ENCODE data around the gene HSDL1. TPM values are rescaled to one million over a fixed set of nuclear protein-coding genes. Genes with fewer than 3 reads are reported as not detected.

Gene HSDL1
- 10 to 100 TPM; 12.4 to 24.4 (median 21.2) TPM for total RNA-seq
- polyA plus RNA-seq: 10 to 100 TPM; 11.7 to 39.3 (median 12.0) TPM
- long read RNA-seq, donor 1, transcript HSDL1-201 (6 exons, 3,519 nt): major isoform, 18 of 20 reads
- long read RNA-seq, donor 1, partial matches to known transcripts: 0 of 20 reads
- long read RNA-seq, donor 1, other reads (novel, unspliced or antisense): 2 of 20 reads
- long read RNA-seq, donor 2, transcript HSDL1-201 (6 exons, 3,519 nt): major isoform, 22 of 31 reads
- long read RNA-seq, donor 2, partial matches to known transcripts: 4 of 31 reads
- long read RNA-seq, donor 2, other reads (novel, unspliced or antisense): 4 of 31 reads

DNA sequence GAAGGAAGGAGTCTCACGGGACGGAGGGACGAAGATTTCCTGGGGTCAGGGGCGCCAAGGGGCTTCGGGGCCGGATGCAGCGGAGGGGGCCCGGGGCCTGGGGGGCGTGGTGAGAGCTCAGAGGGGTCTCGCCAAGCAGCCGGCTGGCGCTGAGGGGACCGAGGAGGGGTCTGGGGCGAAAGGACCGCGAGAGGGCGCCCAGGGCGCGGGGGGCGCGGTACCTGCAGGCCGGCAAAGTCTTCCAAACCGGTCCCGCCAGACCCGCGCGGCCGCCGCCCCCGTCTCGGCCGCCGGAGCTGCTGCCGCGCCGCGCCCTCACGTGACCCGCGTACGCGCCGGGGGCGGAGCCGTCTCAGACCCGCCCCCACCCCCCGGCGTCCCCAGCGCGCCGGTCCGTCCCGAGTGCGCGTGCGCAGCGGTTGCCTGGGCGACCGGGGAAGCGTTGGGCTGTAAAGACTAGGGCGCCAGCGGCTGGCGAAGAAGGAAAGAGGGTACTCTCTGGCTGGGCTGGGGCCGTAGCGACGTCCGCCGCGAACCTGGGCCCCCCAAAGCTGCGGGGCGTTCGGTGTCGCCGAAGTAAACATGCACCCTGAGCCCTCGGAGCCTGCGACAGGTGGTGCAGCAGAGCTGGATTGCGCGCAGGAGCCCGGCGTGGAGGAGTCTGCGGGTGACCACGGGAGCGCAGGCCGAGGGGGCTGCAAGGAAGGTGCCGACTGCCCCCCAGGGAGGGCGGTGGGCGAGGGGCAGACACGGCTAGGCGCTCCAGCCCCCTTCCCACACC lies at the start of gene HSDL1, which contains the start of gene DNAAF1:
HSDL1 (minus strand) TSS at position 319 of the 781 bp plus-strand sequence. CDS start 13,856 bp downstream, outside the sequence.
DNAAF1 (plus strand) TSS at position 450 of the 781 bp plus-strand sequence; CDS start at position 583, 133 bp downstream.
- TF ChIP-seq, protein P1, sequence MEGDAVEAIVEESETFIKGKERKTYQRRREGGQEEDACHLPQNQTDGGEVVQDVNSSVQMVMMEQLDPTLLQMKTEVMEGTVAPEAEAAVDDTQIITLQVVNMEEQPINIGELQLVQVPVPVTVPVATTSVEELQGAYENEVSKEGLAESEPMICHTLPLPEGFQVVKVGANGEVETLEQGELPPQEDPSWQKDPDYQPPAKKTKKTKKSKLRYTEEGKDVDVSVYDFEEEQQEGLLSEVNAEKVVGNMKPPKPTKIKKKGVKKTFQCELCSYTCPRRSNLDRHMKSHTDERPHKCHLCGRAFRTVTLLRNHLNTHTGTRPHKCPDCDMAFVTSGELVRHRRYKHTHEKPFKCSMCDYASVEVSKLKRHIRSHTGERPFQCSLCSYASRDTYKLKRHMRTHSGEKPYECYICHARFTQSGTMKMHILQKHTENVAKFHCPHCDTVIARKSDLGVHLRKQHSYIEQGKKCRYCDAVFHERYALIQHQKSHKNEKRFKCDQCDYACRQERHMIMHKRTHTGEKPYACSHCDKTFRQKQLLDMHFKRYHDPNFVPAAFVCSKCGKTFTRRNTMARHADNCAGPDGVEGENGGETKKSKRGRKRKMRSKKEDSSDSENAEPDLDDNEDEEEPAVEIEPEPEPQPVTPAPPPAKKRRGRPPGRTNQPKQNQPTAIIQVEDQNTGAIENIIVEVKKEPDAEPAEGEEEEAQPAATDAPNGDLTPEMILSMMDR (IDR thresholded peaks at IDR 0.05): no peak
- peak within 1 kb of the TSS; percentile 81 for H3K27ac ChIP-seq
- no peaks in the 10 kb centered on the region for H3K36me3 ChIP-seq (ENCODE audit: insufficient read depth in 1 of 2, low read depth in 1 of 2)
- no peaks in the 10 kb centered on the region for H3K27me3 ChIP-seq (ENCODE audit: insufficient read depth in 3 of 3, low read length in 2 of 3)
- peak within 1 kb of the TSS; percentile 95 for H3K4me3 ChIP-seq
- DNase-seq (peak; percentile 92 to 95), ATAC-seq (peak; percentile 94 to 98 (median 97))
- H3K9me3 ChIP-seq: no peaks in the 10 kb centered on the region
- WGBS, 3 donors: 0% methylated on average over 45 to 89 of the region's 89 CpGs
- intact Hi-C loops (cut with DNase I): loop anchor here (2.0 to 5.0 kb wide), 3 partner anchors 30 to 43 kb away; no protein-coding TSS in a partner anchor
- H3K4me1 ChIP-seq: peaks cover 20% of the 10 kb centered on the region

DNA sequence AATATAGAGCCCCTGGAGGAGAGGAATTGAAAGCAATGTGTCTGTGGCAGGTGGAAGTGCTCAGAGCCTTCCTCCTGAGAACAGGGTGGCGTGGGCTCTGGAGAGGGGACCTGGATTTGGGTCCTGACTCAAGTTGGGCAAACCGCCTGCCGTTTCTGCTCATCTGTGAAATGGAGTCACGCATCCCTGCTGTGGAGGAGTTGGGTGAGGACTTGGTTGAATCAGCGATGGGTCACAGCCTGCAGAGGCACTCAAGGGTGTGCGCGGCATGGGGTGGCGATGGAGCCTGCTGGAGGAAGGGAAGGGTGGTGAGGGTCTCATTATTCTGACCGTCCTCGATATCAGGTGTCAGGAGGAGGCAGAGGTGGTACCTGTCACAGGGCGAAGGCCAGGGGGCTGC lies 49.0 kb upstream of the HSDL1 start:
- ATAC-seq (no peak), DNase-seq (no peak)
- no peaks in the 10 kb centered on the region for H3K36me3 ChIP-seq (ENCODE audit: insufficient read depth in 1 of 2, low read depth in 1 of 2)
- H3K27ac ChIP-seq: no peak overlapping the region
- TF ChIP-seq, protein P1 (IDR thresholded peaks at IDR 0.05): no peak
- no peaks in the 10 kb centered on the region for H3K4me1 ChIP-seq
- H3K27me3 ChIP-seq (ENCODE audit: insufficient read depth in 3 of 3, low read length in 2 of 3): no peaks in the 10 kb centered on the region
- intact Hi-C loops (cut with DNase I): no loop called here
- WGBS, 3 donors: 79 to 84% (median 80%) methylated on average over 11 of the region's 11 CpGs
- no peaks in the 10 kb centered on the region for H3K9me3 ChIP-seq
- H3K4me3 ChIP-seq: no peak overlapping the region

DNA sequence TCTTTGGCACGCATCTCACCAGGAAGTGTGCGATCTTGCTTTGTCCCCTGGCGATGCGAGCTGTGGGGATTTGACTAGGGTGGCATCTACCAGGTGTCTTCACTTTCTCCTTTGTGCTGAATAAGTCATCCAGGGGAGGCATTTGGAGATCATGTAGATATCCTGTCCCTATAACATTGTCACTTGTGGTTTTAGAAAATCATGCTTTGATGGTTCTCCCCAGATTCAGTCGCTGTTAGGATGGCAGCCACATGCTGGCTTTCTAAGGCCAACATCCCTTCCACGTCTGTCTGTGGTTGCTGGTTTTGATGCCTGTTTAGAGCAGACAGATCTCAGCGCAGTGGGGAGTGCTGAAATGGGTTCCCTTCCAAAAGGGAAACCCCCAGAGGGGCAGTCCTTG lies 48.5 kb upstream of the HSDL1 start:
- Histone ChIP-seq H3K4me3 (no peak overlapping the region), H3K27ac (no peak overlapping the region), H3K4me1 (no peaks in the 10 kb centered on the region), H3K27me3 (ENCODE audit: insufficient read depth in 3 of 3, low read length in 2 of 3) (no peaks in the 10 kb centered on the region), H3K9me3 (no peaks in the 10 kb centered on the region), H3K36me3 (ENCODE audit: insufficient read depth in 1 of 2, low read depth in 1 of 2) (no peaks in the 10 kb centered on the region)
- TF ChIP-seq, protein P1 (IDR thresholded peaks at IDR 0.05): no peak
- DNase-seq: no peak
- intact Hi-C loops (cut with DNase I): no loop called here
- no peak for ATAC-seq
- 72 to 80% (median 72%) methylated on average over 7 of the region's 7 CpGs for WGBS, 3 donors

DNA sequence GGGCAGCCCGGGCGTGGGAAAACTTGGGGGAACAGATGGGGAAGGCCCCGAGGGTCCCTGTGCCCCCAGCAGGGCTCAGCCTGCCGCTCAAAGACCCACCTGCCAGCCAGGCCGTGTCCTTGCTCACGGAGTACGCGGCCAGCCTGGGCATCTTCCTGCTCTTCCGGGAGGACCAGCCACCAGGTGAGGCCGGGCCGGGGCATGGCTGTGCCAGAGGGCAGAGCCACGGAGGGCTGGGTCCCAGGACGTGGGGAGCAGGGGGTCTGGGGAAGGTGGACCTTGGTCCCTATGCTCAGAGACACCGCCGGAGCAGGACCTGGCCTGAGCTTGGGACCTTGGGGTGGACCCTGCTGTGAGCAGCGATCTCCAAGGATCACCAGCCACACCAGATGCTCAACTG lies 46.5 kb upstream of the HSDL1 start:
- DNase-seq: no peak

More for the DNA sequence above, 46.5 kb upstream of the HSDL1 start:
- WGBS, 3 donors: 89 to 93% (median 92%) methylated on average over 16 of the region's 16 CpGs
- H3K36me3 ChIP-seq (ENCODE audit: insufficient read depth in 1 of 2, low read depth in 1 of 2): no peaks in the 10 kb centered on the region
- H3K27me3 ChIP-seq (ENCODE audit: insufficient read depth in 3 of 3, low read length in 2 of 3): no peaks in the 10 kb centered on the region
- H3K4me3 ChIP-seq: no peak overlapping the region
- TF ChIP-seq, protein P1 (IDR thresholded peaks at IDR 0.05): no peak
- H3K27ac ChIP-seq: no peak overlapping the region
- H3K9me3 ChIP-seq: no peaks in the 10 kb centered on the region
- no peak for ATAC-seq
- intact Hi-C loops (cut with DNase I): no loop called here
- no peaks in the 10 kb centered on the region for H3K4me1 ChIP-seq
